ENCODE data around the gene FILIP1L.

Gene FILIP1L

DNA sequence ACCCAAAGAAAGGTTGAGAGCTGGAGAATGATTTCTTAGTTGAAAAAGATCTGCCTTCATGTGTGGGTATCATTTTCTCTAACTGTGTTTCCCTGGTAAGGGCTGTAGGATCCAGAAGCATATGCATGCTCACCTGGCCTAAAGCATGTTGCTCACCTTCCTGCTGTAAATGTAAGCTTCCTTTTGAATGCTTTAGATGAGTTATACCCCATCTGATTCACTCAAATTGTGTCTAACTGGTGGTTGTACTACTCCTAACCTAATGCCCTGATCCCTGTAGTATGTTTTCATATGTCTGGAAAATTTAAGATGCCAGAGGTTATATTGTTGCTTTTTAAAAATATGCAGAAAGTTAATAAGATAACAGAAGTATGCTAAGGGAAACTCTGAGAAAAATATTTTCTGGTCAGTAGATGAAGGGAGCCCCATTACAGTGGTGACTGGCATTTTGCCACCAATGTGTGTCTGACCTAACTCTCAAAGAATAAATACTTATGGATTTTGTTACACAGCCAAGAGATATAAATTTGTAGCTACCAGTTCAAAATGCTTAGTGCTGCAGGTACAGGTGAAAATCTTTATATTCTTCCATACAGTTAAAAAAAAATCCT, 7.7 kb downstream of the FILIP1L start:
- Histone ChIP-seq H3K27me3 (ENCODE audit: control insufficient read depth, insufficient read depth, low read length) (no peaks in the 10 kb centered on the region), H3K27ac (ENCODE audit: low read depth, low read length) (no peak overlapping the region), H3K36me3 (ENCODE audit: control insufficient read depth, insufficient read depth, low read length) (no peaks in the 10 kb centered on the region), H3K4me3 (ENCODE audit: low read depth, low read length) (no peak overlapping the region), H3K4me1 (ENCODE audit: control insufficient read depth, insufficient read depth, low read length) (peaks cover 11% of the 10 kb centered on the region), H3K9me3 (ENCODE audit: control insufficient read depth, insufficient read depth, low read depth, low read length) (no peaks in the 10 kb centered on the region), H3K9ac (ENCODE audit: low read length) (no peak overlapping the region)

DNA sequence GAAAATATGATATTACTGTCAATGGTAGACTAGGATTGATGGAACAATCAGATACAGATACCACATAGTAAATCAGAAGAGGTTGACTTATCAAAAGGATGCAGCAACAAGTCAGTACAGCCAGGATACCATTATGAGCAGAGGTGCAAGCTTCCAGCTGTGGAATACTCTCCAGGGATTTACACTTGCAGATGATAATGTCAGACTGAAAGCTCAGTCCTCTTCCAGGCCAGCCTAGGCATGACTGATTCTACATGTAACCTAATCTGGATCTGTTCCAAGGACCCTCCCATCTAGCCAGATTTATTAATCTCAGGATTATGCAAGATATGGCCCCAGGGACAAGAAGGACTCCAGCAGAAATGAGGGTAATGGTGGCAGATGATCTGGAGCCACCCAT, 8.2 kb downstream of the FILIP1L start:
- no peak overlapping the region for H3K4me3 ChIP-seq (ENCODE audit: low read depth, low read length)

DNA sequence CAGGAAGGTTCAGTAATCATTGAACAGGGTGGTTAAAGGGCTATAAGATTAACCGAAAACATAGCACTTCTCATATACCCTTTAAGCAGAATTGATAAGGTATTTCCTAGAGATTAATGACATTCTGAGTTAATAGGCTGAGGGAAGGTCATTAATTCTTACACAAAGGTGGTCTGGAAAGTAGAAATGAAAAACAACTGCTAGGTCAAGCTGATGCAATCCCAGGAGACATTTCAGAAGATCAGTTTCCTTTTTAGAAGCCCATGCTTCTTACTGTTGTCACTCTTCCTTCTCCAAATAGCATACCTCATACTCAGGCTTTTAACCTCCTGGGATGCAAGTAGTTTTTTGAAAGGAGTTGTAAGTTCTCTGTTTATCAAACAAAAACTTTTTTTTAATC, 8.8 kb downstream of the FILIP1L start:
- H3K36me3 ChIP-seq (ENCODE audit: control insufficient read depth, insufficient read depth, low read length) = no peaks in the 10 kb centered on the region
- H3K9ac ChIP-seq (ENCODE audit: low read length) = no peak overlapping the region
- H3K4me3 ChIP-seq (ENCODE audit: low read depth, low read length) = no peak overlapping the region
- peaks cover 11% of the 10 kb centered on the region for H3K4me1 ChIP-seq (ENCODE audit: control insufficient read depth, insufficient read depth, low read length)
- no peaks in the 10 kb centered on the region for H3K9me3 ChIP-seq (ENCODE audit: control insufficient read depth, insufficient read depth, low read depth, low read length)
- H3K27me3 ChIP-seq (ENCODE audit: control insufficient read depth, insufficient read depth, low read length) = no peaks in the 10 kb centered on the region
- peak overlapping the region; percentile 27; the same call in 1 of the 2 replicates for H3K27ac ChIP-seq (ENCODE audit: low read depth, low read length)

More for the DNA sequence above, 8.2 kb downstream of the FILIP1L start:
- Histone ChIP-seq H3K9ac (ENCODE audit: low read length) (no peak overlapping the region), H3K9me3 (ENCODE audit: control insufficient read depth, insufficient read depth, low read depth, low read length) (no peaks in the 10 kb centered on the region), H3K4me1 (ENCODE audit: control insufficient read depth, insufficient read depth, low read length) (peaks cover 11% of the 10 kb centered on the region), H3K27me3 (ENCODE audit: control insufficient read depth, insufficient read depth, low read length) (no peaks in the 10 kb centered on the region), H3K27ac (ENCODE audit: low read depth, low read length) (no peak overlapping the region), H3K36me3 (ENCODE audit: control insufficient read depth, insufficient read depth, low read length) (no peaks in the 10 kb centered on the region)

DNA sequence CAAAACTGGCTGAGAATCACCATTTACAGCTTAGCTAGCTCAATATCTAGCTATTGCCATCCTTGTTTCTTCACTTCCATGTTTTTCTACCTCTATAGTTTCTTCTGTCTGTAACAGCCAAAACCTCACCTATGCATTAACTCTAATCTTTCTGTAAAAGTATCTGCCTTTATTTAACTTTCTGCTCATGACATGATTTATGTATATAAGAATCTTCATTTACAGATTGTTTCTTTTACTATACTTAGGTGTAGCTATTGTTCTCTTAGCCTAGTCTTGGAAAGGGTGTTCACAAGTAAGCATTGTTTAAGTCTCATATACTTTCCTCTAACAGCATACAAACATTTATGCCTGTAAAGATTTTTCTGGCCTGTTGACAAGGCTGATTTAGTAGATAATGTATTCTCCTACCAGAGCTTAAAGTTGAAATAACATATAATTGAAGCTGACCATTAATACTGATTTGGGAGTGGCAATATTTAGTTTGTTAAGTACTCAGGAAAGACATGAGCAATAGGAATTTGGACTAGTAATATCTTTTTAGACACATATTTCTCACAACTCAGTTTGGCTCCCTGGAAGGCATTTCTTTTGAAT, 9.4 kb downstream of the FILIP1L start:
- H3K4me1 ChIP-seq (ENCODE audit: control insufficient read depth, insufficient read depth, low read length) = peaks cover 11% of the 10 kb centered on the region
- H3K27ac ChIP-seq (ENCODE audit: low read depth, low read length) = peak overlapping the region; percentile 27; the same call in 1 of the 2 replicates
- no peak overlapping the region for H3K4me3 ChIP-seq (ENCODE audit: low read depth, low read length)

DNA sequence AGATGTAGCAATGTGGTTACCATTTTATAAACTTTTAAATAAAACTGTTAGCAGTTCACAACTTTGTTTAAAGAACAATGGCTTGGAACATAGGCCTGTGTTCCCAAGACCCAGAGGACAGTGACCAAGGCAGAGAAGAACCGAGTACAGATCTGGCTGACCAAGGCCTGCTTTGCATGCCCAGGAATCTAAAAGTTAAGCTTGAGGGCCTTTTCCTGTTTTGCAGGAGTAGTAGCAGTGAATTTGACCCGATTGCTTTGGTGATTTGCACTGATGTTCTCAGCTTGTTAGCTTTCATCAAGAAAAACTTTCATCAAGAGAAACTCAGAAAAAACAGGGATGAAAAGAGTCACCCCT, 9.9 kb downstream of the FILIP1L start:
- Histone ChIP-seq H3K4me1 (ENCODE audit: control insufficient read depth, insufficient read depth, low read length) (peaks cover 11% of the 10 kb centered on the region), H3K36me3 (ENCODE audit: control insufficient read depth, insufficient read depth, low read length) (no peaks in the 10 kb centered on the region), H3K9ac (ENCODE audit: low read length) (no peak overlapping the region), H3K27ac (ENCODE audit: low read depth, low read length) (no peak overlapping the region), H3K9me3 (ENCODE audit: control insufficient read depth, insufficient read depth, low read depth, low read length) (no peaks in the 10 kb centered on the region), H3K27me3 (ENCODE audit: control insufficient read depth, insufficient read depth, low read length) (no peaks in the 10 kb centered on the region), H3K4me3 (ENCODE audit: low read depth, low read length) (no peak overlapping the region)

More for the DNA sequence above, 9.4 kb downstream of the FILIP1L start:
- Histone ChIP-seq H3K9ac (ENCODE audit: low read length) (no peak overlapping the region), H3K9me3 (ENCODE audit: control insufficient read depth, insufficient read depth, low read depth, low read length) (no peaks in the 10 kb centered on the region), H3K36me3 (ENCODE audit: control insufficient read depth, insufficient read depth, low read length) (no peaks in the 10 kb centered on the region), H3K27me3 (ENCODE audit: control insufficient read depth, insufficient read depth, low read length) (no peaks in the 10 kb centered on the region)

DNA sequence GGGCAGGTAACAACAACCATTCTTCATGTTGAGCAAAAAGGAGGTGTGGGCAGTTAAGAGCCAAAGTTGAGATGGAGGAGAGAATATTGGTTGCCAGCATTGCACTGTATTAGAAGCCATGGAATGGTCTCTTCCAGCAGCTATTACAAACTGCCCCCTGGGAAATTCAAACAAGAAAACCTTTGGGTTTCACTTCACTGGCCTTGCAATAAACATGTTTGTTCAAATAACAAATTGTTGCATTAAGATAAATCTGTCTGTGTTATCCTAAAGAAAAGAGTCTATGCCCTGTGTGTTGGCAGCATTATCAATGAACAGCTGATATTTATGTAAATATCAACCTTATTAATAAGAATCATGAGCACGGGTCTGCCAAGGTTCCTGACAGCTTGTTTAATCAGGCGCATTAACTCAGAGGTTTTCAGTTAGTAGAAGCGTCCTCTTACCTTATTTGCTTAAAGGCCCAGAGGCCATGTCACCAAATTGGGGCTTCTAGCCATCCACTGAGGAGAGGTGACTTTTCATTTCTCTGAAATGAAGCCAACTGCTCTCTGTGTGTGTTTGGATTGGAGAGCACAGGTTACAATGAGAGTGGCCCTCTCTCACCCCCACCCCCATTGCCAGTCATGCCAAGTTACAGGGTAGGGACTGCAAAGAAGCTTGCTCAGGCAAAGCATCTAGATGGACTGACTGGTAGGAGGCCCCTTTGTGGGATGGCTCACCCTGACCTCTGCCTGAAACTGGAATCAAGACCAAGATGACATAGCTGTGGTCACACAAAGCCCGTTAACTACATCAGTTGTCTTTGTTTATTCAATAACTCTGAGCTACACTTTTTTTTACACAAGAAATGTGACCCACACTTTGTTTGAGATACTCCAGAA, 10.5 kb downstream of the FILIP1L start:
- H3K36me3 ChIP-seq (ENCODE audit: control insufficient read depth, insufficient read depth, low read length) = no peaks in the 10 kb centered on the region

DNA sequence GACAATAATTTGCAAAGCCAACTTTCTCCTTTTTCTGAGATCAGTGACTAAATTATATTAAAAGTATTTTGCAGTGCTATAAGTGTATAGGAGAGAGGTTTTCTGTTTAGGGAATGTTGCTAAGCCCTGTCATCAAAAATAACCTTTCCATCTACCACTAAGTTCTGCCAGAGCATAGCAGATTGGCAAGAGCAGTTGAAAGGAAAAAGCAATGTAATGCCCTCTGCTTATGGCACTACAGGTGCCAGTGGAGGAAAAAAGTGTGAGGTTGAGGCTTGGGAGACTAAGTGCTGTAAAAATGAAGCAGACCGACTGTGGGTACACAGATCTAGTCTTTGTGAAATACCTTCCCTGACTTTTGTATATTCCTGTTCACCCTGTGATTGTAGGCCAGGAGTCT, 11.5 kb downstream of the FILIP1L start:
- Histone ChIP-seq H3K27ac (ENCODE audit: low read depth, low read length) (0 out of 2 replicates have a peak overlapping the region, but pooled peaks have one; percentile 8), H3K9ac (ENCODE audit: low read length) (no peak overlapping the region), H3K36me3 (ENCODE audit: control insufficient read depth, insufficient read depth, low read length) (no peaks in the 10 kb centered on the region), H3K4me1 (ENCODE audit: control insufficient read depth, insufficient read depth, low read length) (peaks cover 15% of the 10 kb centered on the region), H3K27me3 (ENCODE audit: control insufficient read depth, insufficient read depth, low read length) (no peaks in the 10 kb centered on the region), H3K9me3 (ENCODE audit: control insufficient read depth, insufficient read depth, low read depth, low read length) (no peaks in the 10 kb centered on the region), H3K4me3 (ENCODE audit: low read depth, low read length) (no peak overlapping the region)

More for the DNA sequence above, 10.5 kb downstream of the FILIP1L start:
- no peaks in the 10 kb centered on the region for H3K9me3 ChIP-seq (ENCODE audit: control insufficient read depth, insufficient read depth, low read depth, low read length)
- H3K27me3 ChIP-seq (ENCODE audit: control insufficient read depth, insufficient read depth, low read length) = no peaks in the 10 kb centered on the region
- no peak overlapping the region for H3K27ac ChIP-seq (ENCODE audit: low read depth, low read length)
- H3K4me3 ChIP-seq (ENCODE audit: low read depth, low read length) = no peak overlapping the region
- H3K9ac ChIP-seq (ENCODE audit: low read length) = no peak overlapping the region
- H3K4me1 ChIP-seq (ENCODE audit: control insufficient read depth, insufficient read depth, low read length) = peaks cover 11% of the 10 kb centered on the region

DNA sequence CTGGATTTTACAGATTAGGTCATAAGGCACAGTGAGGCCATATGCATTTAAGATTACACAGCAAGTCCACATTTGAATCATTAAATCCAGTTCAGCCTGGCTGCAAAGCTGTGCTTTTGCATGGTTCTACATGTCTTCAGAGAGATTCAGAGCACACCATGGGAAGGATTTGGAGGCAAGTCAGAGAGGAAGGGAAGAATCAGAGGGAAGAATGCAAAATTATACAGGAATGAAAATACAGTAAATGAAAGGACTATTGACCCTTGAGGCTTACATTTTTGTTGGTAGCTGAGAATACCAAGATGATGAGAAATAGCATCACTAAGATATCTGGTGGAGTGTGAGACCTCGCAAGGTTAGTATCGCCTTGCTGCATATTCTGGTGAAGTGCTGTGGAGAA, 13.9 kb downstream of the FILIP1L start:
- Histone ChIP-seq H3K9ac (ENCODE audit: low read length) (no peak overlapping the region), H3K36me3 (ENCODE audit: control insufficient read depth, insufficient read depth, low read length) (no peaks in the 10 kb centered on the region), H3K9me3 (ENCODE audit: control insufficient read depth, insufficient read depth, low read depth, low read length) (no peaks in the 10 kb centered on the region), H3K27ac (ENCODE audit: low read depth, low read length) (no peak overlapping the region), H3K4me3 (ENCODE audit: low read depth, low read length) (no peak overlapping the region), H3K4me1 (ENCODE audit: control insufficient read depth, insufficient read depth, low read length) (peaks cover 7% of the 10 kb centered on the region; the same call in 1 of the 2 replicates), H3K27me3 (ENCODE audit: control insufficient read depth, insufficient read depth, low read length) (no peaks in the 10 kb centered on the region)

DNA sequence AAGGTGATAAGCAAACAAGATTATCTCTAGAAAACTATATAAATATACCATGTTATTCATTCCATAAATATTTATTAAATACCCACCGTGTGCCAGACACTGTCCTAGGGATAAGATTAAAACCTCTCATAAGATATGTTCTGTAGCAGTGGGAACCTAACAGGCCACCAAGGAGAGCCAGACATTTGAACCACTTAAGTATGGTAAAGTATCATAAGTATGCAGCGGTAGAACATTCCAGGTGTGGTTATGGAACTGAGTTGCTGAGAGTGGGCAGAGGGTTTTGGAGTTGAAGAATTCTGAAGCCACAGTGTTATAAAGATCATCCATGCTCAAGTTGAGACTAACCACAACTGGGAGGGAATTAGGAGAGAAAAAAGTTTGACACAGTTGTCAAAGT, 14.7 kb downstream of the FILIP1L start:
- Histone ChIP-seq H3K9me3 (ENCODE audit: control insufficient read depth, insufficient read depth, low read depth, low read length) (no peaks in the 10 kb centered on the region), H3K4me1 (ENCODE audit: control insufficient read depth, insufficient read depth, low read length) (peaks cover 4% of the 10 kb centered on the region; the same call in 1 of the 2 replicates), H3K4me3 (ENCODE audit: low read depth, low read length) (no peak overlapping the region), H3K36me3 (ENCODE audit: control insufficient read depth, insufficient read depth, low read length) (no peaks in the 10 kb centered on the region), H3K27ac (ENCODE audit: low read depth, low read length) (no peak overlapping the region), H3K27me3 (ENCODE audit: control insufficient read depth, insufficient read depth, low read length) (no peaks in the 10 kb centered on the region), H3K9ac (ENCODE audit: low read length) (no peak overlapping the region)

DNA sequence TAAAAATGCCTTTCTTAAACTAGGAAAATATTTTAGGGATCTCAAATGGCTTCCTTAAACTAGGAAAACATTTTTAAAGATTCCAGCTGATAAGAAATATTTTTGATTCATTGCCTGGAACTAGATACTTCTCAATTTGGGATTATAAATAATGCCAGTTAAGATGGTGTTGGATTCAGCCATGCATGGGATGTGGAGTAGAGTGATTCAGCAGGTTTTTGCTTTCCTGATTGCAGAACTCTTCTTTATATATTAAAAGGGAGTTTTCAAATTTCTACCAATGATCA, 15.6 kb downstream of the FILIP1L start:
- H3K27ac ChIP-seq (ENCODE audit: low read depth, low read length) = 0 out of 2 replicates have a peak overlapping the region, but pooled peaks have one; percentile 26
- no peaks in the 10 kb centered on the region for H3K27me3 ChIP-seq (ENCODE audit: control insufficient read depth, insufficient read depth, low read length)
- H3K9ac ChIP-seq (ENCODE audit: low read length) = no peak overlapping the region
- no peaks in the 10 kb centered on the region for H3K9me3 ChIP-seq (ENCODE audit: control insufficient read depth, insufficient read depth, low read depth, low read length)
- H3K4me3 ChIP-seq (ENCODE audit: low read depth, low read length) = no peak overlapping the region
- H3K36me3 ChIP-seq (ENCODE audit: control insufficient read depth, insufficient read depth, low read length) = no peaks in the 10 kb centered on the region
- H3K4me1 ChIP-seq (ENCODE audit: control insufficient read depth, insufficient read depth, low read length) = peaks cover 4% of the 10 kb centered on the region; the same call in 1 of the 2 replicates

Measured in HUES6 (cell line).